ENCODE results near the gene HSPA12A. TPM values are rescaled to one million over a fixed set of nuclear protein-coding genes. Genes with fewer than 3 reads are reported as not detected.

The HSPA12A gene
- total RNA-seq, 1 donor from 2014 or later, result 5.1 TPM

GRCh38 chr10:116774728-116775151 is 32.4 kb upstream of the HSPA12A start:
- Mint-ChIP-seq H3K4me3 (no peak overlapping the region), H3K27me3 (peaks cover 7% of the 10 kb centered on the region), H3K4me1 (no peaks in the 10 kb centered on the region), H3K36me3 (ENCODE audit: low read depth) (no peaks in the 10 kb centered on the region), H3K27ac (no peak overlapping the region), H3K9me3 (no peaks in the 10 kb centered on the region)
- ATAC-seq (ENCODE audit: low read depth) (no peak), DNase-seq (no peak)
- CTCF ChIA-PET, result no interaction called here
- no peak for TF ChIP-seq CTCF (IDR thresholded peaks at IDR 0.05)
- intact Hi-C loops (cut with micrococcal nuclease), result no loop called here
- POLR2A ChIA-PET, result no interaction called here

GRCh38 chr10:116772909-116773705 is 30.7 kb upstream of the HSPA12A start:
- H3K9me3 Mint-ChIP-seq, result no peaks in the 10 kb centered on the region
- no peaks in the 10 kb centered on the region for H3K36me3 Mint-ChIP-seq (ENCODE audit: low read depth)
- no peaks in the 10 kb centered on the region for H3K4me1 Mint-ChIP-seq
- TF ChIP-seq CTCF (IDR thresholded peaks at IDR 0.05), result no peak
- peaks cover 12% of the 10 kb centered on the region for H3K27me3 Mint-ChIP-seq
- no peak overlapping the region for H3K27ac Mint-ChIP-seq
- ChIA-PET CTCF (interaction anchor here (0.7 to 0.8 kb wide), 2 partner anchors 14 to 16 kb away, joined by 3 read pairs; no protein-coding TSS in a partner anchor), POLR2A (no interaction called here)
- DNase-seq (no peak), ATAC-seq (ENCODE audit: low read depth) (no peak)
- no peak overlapping the region for H3K4me3 Mint-ChIP-seq
- intact Hi-C loops (cut with micrococcal nuclease), result no loop called here

GRCh38 chr10:116771959-116772585 is 29.7 kb upstream of the HSPA12A start:
- Mint-ChIP-seq H3K4me1 (no peaks in the 10 kb centered on the region), H3K9me3 (no peaks in the 10 kb centered on the region), H3K4me3 (no peak overlapping the region), H3K27me3 (peaks cover 17% of the 10 kb centered on the region), H3K27ac (no peak overlapping the region), H3K36me3 (ENCODE audit: low read depth) (no peaks in the 10 kb centered on the region)
- intact Hi-C loops (cut with micrococcal nuclease), result no loop called here
- ChIA-PET CTCF (no interaction called here), POLR2A (no interaction called here)
- ATAC-seq (ENCODE audit: low read depth) (no peak), DNase-seq (no peak)
- no peak for TF ChIP-seq CTCF (IDR thresholded peaks at IDR 0.05)

GRCh38 chr10:116771101-116771958 is 29.0 kb upstream of the HSPA12A start:
- ATAC-seq (ENCODE audit: low read depth) (no peak), DNase-seq (no peak)
- H3K4me1 Mint-ChIP-seq, result no peaks in the 10 kb centered on the region
- CTCF ChIA-PET, result no interaction called here
- POLR2A ChIA-PET, result no interaction called here
- H3K9me3 Mint-ChIP-seq, result no peaks in the 10 kb centered on the region
- intact Hi-C loops (cut with micrococcal nuclease), result no loop called here
- no peak overlapping the region for H3K4me3 Mint-ChIP-seq
- no peak overlapping the region for H3K27ac Mint-ChIP-seq
- no peaks in the 10 kb centered on the region for H3K36me3 Mint-ChIP-seq (ENCODE audit: low read depth)
- TF ChIP-seq CTCF (IDR thresholded peaks at IDR 0.05), result no peak
- H3K27me3 Mint-ChIP-seq, result peaks cover 21% of the 10 kb centered on the region

GRCh38 chr10:116770281-116770680 is 27.9 kb upstream of the HSPA12A start:
- Mint-ChIP-seq H3K27me3 (peaks cover 24% of the 10 kb centered on the region), H3K27ac (no peak overlapping the region), H3K4me3 (no peak overlapping the region), H3K4me1 (no peaks in the 10 kb centered on the region), H3K9me3 (no peaks in the 10 kb centered on the region), H3K36me3 (ENCODE audit: low read depth) (no peaks in the 10 kb centered on the region)
- no peak for TF ChIP-seq CTCF (IDR thresholded peaks at IDR 0.05)
- DNase-seq, result no peak
- ATAC-seq (ENCODE audit: low read depth), result no peak
- ChIA-PET POLR2A (no interaction called here), CTCF (interaction anchor here (1.5 kb wide), 1 partner anchor 18 kb away, joined by 3 read pairs; no protein-coding TSS in a partner anchor)
- intact Hi-C loops (cut with micrococcal nuclease), result no loop called here
